ENCODE results near the gene PIAS3.

Gene PIAS3

DNA sequence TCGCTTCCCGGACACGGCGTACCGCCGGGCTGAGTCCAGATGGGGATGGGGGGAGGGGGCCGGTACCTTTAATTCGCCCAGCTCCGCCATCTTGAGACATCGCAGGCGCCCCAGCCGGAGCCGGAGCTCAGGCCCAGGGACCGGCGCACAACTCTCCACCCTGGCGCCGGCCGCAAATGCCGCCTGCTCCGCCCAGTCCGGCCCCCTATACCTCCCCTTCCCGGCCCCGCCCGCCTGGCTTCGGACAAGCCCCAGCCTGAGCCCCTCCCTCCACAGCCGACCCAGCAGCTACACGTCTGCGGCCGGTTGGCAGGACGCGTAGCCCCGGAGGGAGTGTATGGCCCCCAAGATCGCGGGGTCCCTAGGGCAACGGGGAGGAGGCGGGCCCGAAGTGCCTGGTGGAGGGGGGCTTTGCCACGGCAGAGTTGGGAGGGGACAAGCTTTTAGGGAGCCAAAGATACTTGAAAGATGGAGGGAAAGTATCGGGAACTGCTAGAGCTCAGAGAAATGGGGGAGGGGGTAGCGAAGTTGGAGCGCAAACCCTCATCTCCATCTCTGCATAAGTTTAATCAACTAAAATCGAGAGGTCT, at the start of gene PIAS3:
Gene PIAS3 (minus strand): TSS at position 181 of the 590 bp plus-strand sequence. CDS start 91 bp downstream, at position 90.
- DNase-seq, result peak; percentile 50

DNA sequence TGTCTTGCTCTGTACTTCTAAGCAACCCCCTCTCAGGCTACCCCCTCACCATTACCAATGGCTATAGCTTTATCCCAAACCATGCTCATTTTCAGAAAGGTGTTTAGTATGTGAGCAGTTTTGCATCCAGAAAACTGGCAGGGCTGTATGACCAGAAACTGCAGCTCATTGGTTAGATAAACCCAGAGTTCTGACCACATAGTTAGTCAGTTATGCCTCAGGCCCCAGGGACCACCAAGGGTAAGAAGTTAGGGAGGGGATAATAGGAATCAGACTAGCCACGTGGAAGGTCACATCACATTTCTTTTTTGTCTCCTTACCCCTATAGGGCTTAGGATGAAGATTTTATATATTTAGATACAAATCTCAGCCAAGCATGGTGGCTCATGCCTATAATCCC, 49.8 kb upstream of the PIAS3 start:
- no peak for DNase-seq

DNA sequence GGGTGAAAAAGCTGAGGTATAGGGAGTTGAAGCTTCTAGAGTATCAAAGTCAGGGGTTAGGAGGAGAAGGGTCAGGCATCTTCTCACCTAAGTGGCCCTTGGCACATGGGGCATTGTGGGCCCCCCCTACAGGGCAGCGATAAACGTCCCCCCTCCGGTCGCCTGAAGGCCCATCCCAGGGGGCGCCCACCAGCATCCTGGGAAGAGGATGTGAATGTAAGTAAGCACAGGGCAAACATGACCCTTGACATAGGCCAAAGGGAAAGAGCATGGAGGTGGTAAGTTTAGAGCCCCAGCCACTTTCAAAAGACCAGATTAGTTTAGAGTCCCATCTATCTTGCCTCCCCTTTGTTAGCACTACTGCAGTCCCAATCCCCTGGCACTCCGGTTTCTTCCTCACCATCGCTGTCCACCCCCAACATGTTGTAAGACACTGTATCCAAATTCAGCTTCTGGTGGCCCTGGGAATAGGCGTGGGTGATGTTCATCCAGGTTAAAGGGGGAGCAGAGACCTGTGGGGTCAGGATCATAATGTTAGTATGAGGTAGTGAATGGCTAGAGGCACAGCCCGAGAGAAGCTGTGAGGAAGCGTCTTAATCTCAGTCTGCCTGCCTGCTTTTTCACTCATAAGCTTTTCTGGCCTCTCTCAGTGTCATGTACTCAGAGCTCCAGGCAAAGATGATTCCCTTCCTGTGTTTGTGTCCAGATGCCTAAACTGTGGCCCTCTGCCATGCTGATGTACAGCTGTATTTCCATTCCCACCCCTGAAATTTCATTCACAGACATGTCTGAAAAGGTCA, 48.3 kb upstream of the PIAS3 start:
- no peak for DNase-seq

DNA sequence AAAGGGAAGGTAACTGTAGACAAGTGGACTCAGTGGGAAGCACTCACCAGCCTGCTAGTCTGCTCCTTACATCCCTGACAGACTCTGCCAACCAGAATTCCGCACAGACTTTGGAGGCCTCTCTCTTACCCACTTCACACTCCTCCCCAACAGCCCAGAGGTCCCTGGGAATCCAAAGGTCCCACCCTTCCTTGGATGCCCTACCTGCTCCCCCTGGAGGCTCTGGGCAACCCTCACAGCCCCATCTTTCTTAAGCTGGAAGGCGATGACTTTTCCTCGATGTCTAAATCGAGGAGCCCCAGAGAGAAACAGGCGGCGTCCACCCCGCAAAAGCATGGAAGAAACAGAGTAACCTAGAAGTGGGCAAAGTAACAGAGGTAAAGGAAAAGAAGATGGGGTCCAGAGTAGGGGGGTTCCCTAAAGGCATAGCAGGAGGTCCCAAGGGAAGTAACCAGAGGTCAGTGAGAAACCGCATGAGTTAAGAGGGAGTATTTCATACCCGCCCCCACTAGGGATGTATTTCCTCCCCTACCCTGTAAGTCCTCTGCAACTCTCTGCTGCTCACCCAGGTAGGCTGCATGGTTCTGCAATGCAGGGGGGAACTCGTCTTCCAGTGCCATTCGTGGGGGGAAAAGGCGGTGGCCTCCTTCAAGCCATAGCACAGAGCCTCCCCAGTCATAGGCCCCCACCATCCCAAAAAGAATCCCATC, 42.6 kb upstream of the PIAS3 start:
- no peak for DNase-seq

DNA sequence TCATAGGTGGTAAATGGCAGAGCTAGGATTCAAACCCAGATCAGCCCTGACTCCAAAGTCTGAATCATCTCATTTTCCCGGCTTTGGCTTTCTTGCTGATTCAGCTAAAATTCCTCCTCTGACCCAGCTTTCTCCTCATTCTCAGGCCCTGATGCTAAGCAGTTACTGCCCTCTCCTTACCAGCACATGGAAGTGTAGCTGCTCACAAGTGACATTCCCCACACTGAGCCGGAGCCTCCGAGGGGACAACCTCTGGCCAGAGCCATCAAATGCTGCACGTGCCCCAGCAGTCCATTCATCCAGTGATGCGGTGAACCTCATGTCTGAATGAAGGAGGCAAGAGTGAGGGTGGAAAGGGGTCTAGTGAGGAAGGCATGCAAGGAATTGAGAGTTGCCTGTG, 39.9 kb upstream of the PIAS3 start:
- no peak for DNase-seq

DNA sequence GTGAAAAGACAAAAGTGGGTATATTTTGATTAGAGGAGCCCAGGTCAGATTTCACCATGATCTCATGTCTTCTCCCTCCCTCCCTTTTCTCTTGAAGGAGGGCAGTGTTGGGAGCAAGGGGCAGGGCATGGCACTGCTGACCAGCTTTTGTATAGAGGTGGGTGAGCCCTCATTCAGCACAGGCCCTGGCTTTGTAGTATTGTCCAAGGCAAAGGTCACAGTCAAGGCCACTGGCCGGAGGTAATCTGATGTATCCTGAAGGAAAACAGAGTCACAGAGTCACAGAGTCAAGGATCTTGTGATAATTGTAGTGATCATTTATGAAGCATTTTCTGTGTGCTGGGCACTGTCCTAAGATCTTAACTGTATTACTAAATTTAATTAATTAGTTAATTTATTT, 39.1 kb upstream of the PIAS3 start:
- DNase-seq, result no peak

DNA sequence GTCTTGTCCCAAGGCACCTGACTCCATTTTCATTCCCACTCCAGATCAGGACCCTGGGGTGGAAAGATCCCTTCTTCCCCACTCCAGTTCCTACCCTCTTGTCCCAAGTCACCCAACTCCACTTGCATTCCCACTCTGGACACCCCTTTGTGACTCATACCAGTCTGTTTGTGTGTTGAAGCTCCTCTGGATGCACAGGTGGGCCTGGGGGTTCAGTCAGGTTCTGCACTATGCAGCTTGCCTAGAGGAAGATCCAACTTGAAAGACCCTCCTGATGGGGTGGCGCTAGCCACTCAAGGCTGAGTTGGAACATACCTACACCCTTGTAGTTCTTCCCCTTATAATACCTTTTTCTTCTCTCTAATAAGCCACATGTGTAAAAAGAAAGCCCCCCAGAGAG, 36.6 kb upstream of the PIAS3 start:
- DNase-seq, result no peak

DNA sequence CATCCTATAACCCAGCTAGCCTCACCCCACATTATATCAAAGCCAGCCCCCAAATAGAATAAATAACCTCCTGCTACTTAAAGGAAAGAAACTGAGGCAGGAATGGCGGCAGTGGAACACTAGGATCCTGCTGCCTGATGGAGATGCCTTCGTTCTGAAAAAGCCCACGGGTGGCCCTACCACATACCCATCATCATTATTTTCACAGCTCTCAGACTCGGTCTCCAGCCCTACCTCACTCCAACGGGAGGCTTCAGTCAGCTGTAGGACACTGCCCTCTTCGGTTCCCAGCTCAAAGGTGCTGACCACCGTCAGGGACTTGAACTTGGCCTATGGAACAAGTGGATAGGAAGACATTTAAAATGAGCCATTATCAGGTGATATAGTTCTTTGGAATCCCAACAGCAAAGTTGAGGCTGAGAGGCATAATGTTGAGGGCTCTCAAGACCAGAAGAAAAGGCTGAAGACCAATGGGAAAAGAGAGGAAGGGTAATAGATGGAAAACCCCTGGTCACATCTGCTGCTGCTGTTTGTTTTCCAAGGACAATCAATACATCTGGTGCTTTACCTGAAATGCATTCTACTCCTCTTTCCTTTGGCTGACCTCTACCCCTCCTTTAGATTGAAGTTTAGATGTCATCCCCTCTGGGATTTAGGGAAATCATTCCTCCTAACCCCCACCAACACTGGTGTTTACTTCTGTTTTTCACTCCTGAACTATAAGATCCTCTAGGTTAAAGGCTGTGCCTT, 34.6 kb upstream of the PIAS3 start:
- DNase-seq, result no peak

DNA sequence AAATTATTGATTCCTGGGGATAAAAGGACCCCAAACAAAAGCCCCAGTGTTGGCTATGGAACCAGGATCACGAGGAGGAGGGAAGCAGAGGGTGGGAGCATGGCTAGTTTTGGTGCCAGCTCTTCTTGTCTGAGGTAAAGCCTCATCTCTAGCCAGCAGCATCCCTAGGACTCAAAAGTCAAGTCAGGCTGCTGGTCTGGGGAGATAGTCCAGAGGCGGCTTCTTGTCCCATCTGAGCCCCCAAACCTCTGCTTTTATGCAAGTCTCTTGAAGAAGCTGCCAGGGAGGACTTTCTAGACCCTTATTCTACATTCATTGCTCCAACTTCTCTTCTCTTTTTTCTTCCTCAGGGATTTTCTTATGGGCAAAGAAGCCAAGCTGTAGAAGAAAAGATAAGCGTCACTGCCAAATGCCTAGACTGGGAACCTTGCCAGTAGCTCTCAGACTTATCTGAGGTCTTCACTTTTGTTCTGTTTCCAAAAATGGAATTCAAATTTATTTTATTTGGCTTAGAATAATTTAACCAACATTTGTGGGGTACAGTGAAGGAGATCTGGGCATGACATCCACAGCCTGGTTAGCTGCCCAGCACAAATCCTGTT, 33.7 kb upstream of the PIAS3 start:
- DNase-seq, result no peak

DNA sequence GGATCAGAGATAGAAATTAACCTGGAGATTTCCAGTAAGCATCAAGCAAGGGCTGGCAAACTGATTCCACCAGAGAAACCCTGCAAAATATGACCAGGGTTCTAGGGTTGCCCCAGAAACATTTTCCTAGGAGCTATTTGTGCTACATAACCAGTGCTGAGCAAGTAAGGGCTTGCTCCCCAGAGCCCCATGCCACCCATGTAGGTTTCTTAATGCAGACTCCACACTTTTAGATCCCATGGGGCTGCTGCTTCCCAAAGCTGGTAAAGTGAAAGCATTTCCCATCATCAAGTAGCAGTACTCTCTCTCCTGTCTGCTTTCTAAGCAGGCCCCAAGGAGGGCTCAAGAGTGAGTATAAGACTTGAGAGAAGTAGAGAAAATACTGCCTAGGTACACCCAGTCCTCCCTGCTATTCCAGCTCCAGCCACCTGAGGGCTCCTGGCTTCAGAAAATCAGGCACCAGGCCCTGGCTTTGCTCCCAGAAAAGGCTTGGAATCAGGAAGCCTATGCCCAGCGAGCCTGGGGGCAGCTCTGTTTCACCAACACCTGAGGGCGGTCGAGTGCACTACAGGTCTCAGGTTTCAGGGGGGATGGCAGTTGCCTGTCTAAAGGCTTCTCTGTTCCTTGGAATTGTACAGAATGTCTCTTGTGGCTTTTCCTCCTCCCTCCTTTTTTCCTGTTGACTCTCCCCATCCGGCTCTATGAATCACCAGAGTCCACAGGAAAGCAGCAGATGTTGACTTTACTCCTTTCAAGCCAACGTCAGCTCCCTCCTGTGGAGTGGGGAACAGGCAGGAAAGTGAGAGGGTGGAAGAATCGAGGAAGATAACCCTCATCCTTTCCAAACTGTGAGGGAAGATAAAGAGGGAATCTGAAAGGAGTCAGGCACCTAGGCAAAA, 33.0 kb upstream of the PIAS3 start:
- DNase-seq, result peak; percentile 91

DNA sequence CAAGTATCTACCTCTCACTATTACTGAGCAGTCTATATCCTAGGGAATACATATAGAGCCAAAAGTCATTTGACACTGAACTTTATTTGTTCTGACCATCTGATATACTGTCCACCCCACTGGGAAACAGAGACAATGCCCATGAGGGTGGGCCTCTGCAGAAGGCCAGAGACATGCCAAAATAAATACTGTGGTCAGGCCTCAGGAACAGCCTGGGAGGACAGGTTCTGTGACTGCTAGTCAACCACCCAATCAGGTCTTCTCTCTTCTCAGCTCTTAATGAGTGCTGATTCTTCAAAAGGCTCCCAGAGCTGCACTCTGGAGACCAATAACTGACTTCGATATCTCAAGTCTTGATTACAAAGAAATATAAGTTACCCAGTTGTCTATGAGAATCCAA, 32.3 kb upstream of the PIAS3 start:
- DNase-seq, result no peak

DNA sequence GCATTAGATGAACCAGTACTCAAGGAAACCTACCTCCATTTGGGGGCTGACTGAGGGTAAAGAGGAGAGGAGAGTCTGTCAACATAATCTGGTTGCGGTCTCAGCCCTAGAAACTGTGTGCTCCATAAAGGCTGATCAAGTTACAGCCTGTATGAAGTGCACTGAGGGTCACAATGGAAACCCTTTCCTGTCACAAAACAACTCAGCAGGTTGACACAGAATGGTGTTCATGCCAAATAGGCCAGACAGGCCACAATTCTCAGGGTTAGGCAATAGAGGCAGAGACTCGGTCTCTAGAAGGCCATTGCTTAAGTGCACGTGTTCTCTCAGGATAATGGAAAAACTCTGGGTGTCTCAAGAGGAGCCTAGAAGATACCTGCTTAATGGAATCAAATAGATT, 30.8 kb upstream of the PIAS3 start:
- no peak for DNase-seq

DNA sequence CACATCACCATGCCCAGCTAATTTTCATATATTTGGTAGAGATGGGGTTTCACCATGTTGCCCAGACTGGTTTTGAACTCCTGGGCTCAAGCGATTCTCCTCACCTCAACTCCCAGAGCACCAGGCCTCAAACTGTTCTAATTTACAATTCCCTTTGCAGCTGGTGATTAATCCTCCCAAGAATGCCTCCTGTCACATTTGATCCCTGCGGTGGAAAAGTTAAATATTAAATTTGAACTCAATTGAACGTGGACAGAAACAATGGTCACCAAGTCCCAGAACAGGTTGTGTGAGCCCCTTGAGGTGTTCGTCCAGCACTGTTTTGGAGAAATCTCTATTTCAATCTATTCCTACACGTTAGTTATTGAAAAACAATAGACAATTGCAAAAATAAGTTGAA, 28.8 kb upstream of the PIAS3 start:
- DNase-seq, result no peak

DNA sequence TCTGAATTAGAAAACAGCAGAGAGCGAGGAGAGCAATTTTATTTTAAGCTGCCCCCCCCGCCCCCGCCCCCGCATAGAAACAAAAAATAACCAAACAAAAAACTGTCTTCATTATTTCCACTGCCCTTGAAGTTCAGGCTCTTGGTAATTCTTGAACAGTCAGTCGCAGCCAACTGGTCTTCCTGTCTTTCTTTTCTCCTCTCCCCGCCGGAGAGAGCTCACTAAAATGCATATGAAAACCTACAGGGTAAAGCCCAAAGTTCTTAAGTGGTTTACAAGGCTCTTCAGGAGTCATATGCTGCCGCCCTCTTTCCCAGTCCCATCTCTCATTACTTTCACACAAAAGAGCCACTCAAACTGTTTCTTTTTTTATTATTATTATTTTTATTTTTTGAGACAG, 27.9 kb upstream of the PIAS3 start:
- DNase-seq, result no peak

DNA sequence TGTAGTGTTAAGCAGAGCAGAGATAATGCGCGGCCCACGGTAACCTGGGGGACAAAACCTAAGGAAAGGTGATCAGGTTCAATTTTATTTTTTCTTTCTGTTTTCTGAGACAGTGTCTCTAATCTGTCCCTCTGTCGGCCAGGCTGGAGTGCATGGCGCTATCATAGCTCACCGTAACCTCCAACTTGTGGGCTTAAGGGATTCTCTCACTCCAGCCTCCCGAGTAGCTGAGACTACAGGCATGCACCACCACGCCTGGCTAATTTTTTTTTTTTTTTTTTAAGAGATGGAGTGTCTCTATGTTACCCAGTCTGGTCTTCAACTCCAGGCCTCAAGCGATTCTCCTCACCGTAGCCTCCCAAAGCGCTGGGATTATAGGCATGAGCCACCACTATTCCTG, 27.5 kb upstream of the PIAS3 start:
- no peak for DNase-seq

DNA sequence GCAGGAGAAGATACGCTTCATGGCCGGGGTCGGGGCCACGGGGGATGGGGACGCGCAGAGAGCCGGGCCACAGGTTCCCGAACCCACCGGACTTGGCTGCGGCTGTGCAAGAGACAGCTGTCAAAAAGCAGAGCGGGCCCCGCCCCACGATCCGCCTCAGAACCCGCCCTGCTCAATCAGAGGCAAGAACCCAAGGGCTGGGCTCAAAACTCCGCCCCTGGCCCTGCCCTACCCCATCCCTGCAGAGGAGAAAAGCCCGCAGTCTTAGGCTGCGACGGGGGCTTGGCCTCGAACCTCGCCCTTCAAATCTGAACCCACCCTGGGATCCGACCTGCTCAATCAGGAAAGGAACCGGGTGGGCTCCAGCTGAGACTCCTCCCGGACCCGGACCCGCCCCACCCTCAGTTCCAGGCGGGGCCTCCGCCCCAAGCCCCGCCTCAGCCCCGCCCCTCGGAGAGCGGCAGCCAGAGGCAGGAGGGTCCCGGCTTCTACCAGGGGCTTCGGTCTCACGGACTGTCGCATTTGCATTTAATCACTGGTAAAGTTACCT, 26.9 kb upstream of the PIAS3 start, which contains the start of gene ANKRD35:
Gene ANKRD35 (minus strand): TSS at position 129 of the 550 bp plus-strand sequence. CDS start 108 bp downstream, at position 21.
- DNase-seq, result peak; percentile 71

DNA sequence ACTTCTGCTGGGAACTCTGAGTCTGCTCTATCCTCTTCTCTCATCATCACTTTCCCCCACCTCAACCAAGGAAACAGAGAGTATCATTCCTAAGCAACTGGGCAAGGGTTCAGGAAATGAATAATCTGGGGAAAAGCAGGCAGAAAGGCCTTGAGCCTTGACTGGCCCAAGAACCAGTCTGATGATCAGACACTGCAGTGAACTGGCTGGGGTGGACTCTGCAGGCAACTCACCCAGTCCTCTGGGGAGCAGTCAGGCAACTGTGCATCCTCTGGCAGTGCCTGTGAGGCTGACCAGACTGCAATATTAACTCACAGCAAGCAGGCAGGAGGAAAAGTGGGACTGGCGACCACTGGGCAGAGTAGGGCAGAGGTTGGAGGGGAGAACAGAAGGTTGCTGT, 25.8 kb upstream of the PIAS3 start:
- DNase-seq, result no peak

DNA sequence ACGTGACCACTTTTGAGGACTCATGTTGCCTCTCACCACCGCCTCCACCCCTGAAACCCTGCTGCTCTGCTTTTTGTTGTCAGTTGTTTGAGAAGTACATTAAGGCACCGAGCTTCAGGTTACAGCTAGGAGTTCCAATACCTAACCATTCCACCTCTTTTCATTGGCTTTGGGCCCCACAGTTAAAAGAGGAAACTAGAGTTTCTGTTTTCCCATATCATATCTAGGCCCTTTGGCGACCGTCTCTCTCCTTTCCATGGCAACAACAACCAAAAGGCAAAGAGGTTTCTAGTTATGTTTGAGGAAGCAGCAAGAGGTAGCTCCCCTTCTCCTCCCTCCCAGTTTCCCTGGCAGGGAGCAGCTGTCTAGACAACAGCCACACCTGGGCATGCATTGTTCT, 20.9 kb upstream of the PIAS3 start:
- no peak for DNase-seq

DNA sequence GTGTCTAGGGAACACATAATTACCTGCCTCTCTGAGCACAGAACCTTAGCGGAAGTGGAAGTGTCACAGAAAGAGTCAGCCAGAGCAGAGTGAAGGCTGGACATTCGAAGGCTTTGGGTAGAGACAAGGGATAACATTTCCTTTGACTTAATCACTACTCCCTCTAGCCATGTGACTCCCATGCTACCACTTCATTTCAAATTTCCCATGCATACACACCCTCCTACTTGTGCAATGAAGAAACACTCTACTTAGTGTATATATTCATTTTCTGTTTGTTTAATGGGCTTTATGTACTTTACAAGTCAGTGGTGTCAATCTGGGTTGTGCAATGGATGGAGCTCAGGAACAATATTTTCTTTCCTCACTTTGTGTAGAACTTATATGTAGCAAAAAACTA, 19.8 kb upstream of the PIAS3 start:
- no peak for DNase-seq

DNA sequence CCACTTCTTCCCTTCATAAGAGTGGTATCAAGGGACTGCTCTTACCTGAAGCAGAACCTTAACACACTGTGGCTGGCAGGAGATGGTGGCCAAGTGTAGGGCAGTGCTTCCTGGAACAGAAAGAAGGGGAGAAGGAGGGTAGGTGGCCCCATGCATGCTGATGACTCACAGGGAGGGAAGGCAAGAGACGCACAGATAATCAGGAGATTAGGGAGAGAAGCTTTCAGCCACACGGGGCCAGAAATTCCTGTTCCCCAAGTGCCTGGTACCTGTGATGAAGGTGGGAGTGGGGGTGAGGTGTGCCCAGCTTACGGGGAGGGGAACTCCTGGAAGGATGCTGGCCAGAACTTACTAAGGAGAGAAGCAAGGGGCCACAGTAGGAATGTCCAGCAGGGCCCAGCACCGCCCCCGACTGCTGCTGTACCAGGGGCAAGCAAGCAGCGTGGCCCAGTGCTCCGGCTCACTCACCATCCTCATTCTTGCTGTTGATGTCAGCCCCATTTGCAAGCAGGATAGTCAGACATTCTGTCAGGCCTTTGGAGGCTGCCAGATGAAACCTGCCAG, 19.1 kb upstream of the PIAS3 start:
- no peak for DNase-seq

DNA sequence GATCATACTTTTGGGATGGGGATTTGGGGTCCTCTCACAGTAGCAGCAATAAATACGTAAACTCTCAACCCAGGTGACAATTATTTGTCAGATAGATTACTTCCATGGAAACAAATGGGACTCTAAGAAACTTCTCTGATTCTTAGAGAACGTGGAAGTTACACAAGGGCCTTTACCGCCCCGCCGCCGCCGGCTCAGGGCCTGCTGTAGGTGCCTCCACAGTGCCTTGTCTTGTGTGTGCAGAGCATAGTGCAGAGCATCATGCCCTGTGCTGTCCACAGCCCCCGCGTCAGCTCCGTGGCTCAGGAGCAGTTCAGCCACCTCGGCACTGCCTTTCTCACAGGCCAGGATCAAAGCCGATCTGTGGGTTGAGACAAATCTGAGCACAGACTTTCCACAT, 15.8 kb upstream of the PIAS3 start:
- no peak for DNase-seq
